AG04449 (cell line): ENCODE data around the gene RPS6KA4.

Experiments
- CTCF ChIA-PET: fragments of 350-600 bp; formaldehyde crosslinking; extraction: SDS; loops from one replicate; lab custom pipeline; 2021; ENCODE audit warnings: antibody characterized with exemption; lab: Yijun Ruan, JAX
- POLR2A ChIA-PET: fragments of 400-600, 350-600 bp; formaldehyde crosslinking; extraction: SDS; loops from one replicate; lab custom pipeline; 2020; ENCODE audit warnings: antibody characterized with exemption, inconsistent platforms; lab: Yijun Ruan, JAX
- DNase-seq: peaks from one replicate; pipeline ENCODE4 v3.0.0-alpha.2; 2010; ENCODE audit warnings: low read depth, low spot score
- H3K4me3 ChIP-seq: 2 replicates; pipeline ENCODE4 v1.5.1; 2011; ENCODE audit warnings: low read depth, mild to moderate bottlenecking, control low read depth, low read length
- TF ChIP-seq, protein P1 (sequence below): IDR thresholded peaks from one replicate; pipeline ENCODE4 v1.5.1; 2011; ENCODE audit warnings: mild to moderate bottlenecking, moderate library complexity, low read length, control low read depth, inconsistent platforms; ENCODE audit not compliant: insufficient read depth; ENCODE audit errors: missing control alignments

The RPS6KA4 gene

DNA sequence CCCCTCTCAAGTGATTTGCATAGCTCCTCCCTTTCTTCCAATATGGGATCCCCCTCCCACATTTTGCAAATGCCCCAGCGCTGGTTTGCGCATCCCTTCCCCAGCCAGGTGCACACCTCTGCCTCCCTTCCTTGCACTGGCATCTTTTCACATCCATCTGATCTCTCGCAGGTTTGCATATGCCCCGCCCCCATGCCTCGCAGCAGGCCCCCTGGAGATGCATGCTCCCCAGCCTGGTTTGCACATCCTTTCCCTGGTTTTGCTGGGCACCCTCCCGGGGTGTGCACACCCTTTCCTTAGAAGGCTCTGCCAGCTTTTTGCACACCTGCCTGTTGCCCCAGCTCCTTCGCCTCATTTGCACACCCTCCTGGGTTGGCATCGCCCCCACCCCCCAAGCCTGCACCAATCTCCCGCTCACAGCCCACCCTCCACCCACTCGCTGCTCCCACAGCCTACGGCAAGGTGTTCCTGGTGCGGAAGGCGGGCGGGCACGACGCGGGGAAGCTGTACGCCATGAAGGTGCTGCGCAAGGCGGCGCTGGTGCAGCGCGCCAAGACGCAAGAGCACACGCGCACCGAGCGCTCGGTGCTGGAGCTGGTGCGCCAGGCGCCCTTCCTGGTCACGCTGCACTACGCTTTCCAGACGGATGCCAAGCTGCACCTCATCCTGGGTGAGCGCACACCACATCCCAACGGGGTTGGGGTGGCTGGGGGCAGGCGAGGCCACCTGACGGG is 917 bp downstream of the RPS6KA4 start:
- H3K4me3 ChIP-seq, result peak overlapping the region; percentile 94
- DNase-seq, result no peak
- CTCF ChIA-PET, result interaction anchor here (0.6 to 21.8 kb wide), 7 partner anchors 13 to 329 kb away, joined by 3 to 414 read pairs (median 4); partner anchors contain the start of genes CCDC88B, PRDX5 and TRMT112
- TF ChIP-seq, protein P1, sequence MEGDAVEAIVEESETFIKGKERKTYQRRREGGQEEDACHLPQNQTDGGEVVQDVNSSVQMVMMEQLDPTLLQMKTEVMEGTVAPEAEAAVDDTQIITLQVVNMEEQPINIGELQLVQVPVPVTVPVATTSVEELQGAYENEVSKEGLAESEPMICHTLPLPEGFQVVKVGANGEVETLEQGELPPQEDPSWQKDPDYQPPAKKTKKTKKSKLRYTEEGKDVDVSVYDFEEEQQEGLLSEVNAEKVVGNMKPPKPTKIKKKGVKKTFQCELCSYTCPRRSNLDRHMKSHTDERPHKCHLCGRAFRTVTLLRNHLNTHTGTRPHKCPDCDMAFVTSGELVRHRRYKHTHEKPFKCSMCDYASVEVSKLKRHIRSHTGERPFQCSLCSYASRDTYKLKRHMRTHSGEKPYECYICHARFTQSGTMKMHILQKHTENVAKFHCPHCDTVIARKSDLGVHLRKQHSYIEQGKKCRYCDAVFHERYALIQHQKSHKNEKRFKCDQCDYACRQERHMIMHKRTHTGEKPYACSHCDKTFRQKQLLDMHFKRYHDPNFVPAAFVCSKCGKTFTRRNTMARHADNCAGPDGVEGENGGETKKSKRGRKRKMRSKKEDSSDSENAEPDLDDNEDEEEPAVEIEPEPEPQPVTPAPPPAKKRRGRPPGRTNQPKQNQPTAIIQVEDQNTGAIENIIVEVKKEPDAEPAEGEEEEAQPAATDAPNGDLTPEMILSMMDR, result no peak
- POLR2A ChIA-PET, result no interaction called here

DNA sequence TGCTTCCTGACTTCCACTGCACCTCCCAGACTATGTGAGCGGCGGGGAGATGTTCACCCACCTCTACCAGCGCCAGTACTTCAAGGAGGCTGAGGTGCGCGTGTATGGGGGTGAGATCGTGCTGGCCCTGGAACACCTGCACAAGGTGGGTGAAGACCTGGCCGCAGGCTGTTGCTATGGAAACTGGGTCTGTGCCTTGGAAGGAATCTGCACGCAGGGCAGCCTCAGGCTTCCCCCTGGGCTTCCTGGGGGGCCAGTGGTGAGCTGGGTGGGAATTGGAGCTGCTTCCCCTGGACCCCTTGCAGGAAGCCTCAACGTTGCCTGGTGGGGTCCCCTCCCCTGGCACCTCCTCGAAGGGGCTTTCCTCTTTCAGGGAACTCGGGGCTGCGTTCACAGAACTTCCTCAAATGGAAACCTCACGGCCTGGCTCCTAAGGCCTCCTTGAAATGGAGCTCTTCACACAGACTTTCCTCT is 1.5 kb downstream of the RPS6KA4 start:
- peak overlapping the region; percentile 94 for H3K4me3 ChIP-seq
- DNase-seq, result no peak
- TF ChIP-seq, protein P1, result no peak
- POLR2A ChIA-PET, result no interaction called here
- CTCF ChIA-PET, result interaction anchor here (0.6 to 21.8 kb wide), 5 partner anchors 12 to 328 kb away, joined by 3 to 414 read pairs (median 4); partner anchors contain the start of gene CCDC88B

DNA sequence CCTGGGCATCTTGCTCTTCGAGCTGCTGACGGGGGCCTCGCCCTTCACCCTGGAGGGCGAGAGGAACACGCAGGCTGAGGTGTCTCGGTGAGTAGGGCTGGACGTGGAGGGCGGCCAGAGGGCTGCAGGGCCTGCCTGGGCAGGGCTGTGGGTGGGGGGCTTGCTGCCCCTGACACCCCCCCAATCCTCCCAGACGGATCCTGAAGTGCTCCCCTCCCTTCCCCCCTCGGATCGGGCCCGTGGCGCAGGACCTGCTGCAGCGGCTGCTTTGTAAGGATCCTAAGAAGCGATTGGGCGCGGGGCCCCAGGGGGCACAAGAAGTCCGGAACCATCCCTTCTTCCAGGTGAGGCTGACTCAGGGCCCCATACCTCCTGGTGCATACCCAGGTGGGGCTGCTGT is 2.7 kb downstream of the RPS6KA4 start:
- POLR2A ChIA-PET, result no interaction called here
- DNase-seq, result no peak
- no peak overlapping the region for H3K4me3 ChIP-seq
- TF ChIP-seq, protein P1, result no peak
- CTCF ChIA-PET, result interaction anchor here (1.5 to 21.8 kb wide), 2 partner anchors 22 to 327 kb away, joined by 3 to 414 read pairs; partner anchors contain the start of gene CCDC88B

DNA sequence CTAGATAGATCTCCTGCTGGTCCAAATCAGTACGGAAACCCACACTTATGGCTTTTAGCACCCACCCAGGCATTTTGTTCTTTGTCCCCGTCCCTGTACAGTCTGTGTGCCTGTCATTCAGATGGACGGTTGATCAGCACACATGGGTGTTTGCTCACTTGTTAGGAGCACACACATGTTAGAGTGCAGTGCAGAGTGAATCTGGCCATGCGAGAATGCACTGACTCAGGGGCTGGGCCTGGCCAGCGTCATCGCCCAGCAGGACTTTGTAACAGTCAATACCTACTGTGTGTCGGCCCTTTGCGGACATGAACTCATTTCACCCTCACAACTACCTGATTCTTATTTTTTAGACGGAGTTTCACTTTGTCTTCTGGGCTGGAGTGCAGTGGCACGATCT is 3.4 kb downstream of the RPS6KA4 start:
- DNase-seq, result no peak
- H3K4me3 ChIP-seq, result no peak overlapping the region
- POLR2A ChIA-PET, result no interaction called here
- CTCF ChIA-PET, result no interaction called here
- TF ChIP-seq, protein P1, result no peak

DNA sequence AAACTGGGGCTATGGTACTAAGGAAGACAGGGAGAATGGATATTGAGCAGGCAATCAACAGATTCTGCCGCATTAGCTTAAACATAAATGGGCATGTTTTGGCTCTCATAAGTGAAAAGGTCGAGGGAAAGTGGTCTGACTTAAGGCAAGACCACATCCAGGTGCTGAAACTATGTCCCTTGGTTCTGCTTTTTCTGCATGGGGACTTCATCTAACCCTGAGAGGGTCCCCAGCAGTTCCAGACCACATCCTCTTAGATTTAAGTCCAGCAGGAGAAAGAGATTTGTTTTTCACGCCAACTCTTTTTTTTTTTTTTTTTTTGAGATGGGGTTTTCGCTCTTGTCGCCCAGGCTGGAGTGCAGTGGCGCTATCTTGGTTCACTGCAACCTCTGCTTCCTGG is 5.5 kb downstream of the RPS6KA4 start:
- DNase-seq, result no peak
- ChIA-PET CTCF (interaction anchor here (0.6 to 6.3 kb wide), 2 partner anchors 9 to 25 kb away, joined by 3 to 45 read pairs; no protein-coding TSS in a partner anchor), POLR2A (interaction anchor here (0.8 kb wide), 1 partner anchor 9 kb away, joined by 3 read pairs; no protein-coding TSS in a partner anchor)
- H3K4me3 ChIP-seq, result no peak overlapping the region
- TF ChIP-seq, protein P1, result no peak

DNA sequence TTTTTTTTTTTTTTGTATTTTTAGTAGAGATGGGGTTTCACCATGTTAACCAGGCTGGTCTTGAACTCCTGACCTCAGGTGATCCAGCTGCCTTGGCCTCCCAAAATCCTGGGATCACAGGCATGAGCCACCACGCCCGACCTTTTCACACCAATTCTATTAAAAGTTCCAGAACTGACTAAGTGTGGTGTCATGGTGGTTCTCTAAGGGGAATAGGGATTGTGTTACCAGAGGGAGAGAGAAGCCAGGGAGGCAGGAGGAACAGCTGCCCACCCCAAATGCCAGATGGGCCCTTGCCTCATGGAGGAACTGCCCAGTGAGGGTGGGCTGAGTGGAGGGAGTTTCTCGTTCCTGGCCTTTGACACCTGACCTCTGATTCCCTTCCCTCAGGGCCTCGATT is 5.9 kb downstream of the RPS6KA4 start:
- H3K4me3 ChIP-seq, result no peak overlapping the region
- TF ChIP-seq, protein P1, result no peak
- CTCF ChIA-PET, result interaction anchor here (6.3 kb wide), 1 partner anchor 10 kb away, joined by 45 read pairs; no protein-coding TSS in a partner anchor
- POLR2A ChIA-PET, result no interaction called here
- no peak for DNase-seq
